NCI-H2196 treated with DMSO at 0.1 percent for 48 hours (cell line): ENCODE data around the gene HIVEP1.

ENCODE experiments used
- DNase-seq: peaks from one replicate; lab custom pipeline; 2025; ENCODE audit not compliant: unreplicated experiment; lab: John Stamatoyannopoulos, UW

Gene HIVEP1

GRCh38 chr6:12047792-12048432 lies 35.8 kb downstream of the HIVEP1 start:
- DNase-seq: no peak

GRCh38 chr6:12048609-12049008 lies 36.5 kb downstream of the HIVEP1 start:
- no peak for DNase-seq

GRCh38 chr6:12049165-12049564 lies 37.1 kb downstream of the HIVEP1 start:
- no peak for DNase-seq

GRCh38 chr6:12051861-12052368 lies 39.8 kb downstream of the HIVEP1 start:
- no peak for DNase-seq

- no peak for DNase-seq
Measured at GRCh38 chr6:12058172-12058961, 46.3 kb downstream of the HIVEP1 start.

GRCh38 chr6:12060780-12061609 lies 48.9 kb downstream of the HIVEP1 start:
- no peak for DNase-seq

- no peak for DNase-seq
Measured at GRCh38 chr6:12062605-12063004, 50.5 kb downstream of the HIVEP1 start.

GRCh38 chr6:12064131-12064530 lies 52.0 kb downstream of the HIVEP1 start:
- DNase-seq: no peak

- DNase-seq: no peak
Measured at GRCh38 chr6:12064538-12065071, 52.5 kb downstream of the HIVEP1 start.

- no peak for DNase-seq
Measured at GRCh38 chr6:12065321-12066140, 53.4 kb downstream of the HIVEP1 start.

- no peak for DNase-seq
Measured at GRCh38 chr6:12066297-12066696, 54.2 kb downstream of the HIVEP1 start.

- no peak for DNase-seq
Measured at GRCh38 chr6:12068899-12069557, 56.9 kb downstream of the HIVEP1 start.

- no peak for DNase-seq
Measured at GRCh38 chr6:12069891-12070529, 57.9 kb downstream of the HIVEP1 start.

- DNase-seq: no peak
Measured at GRCh38 chr6:12071064-12071615, 59.0 kb downstream of the HIVEP1 start.

GRCh38 chr6:12075067-12075563 lies 63.0 kb downstream of the HIVEP1 start:
- no peak for DNase-seq

- no peak for DNase-seq
Measured at GRCh38 chr6:12077021-12077710, 65.1 kb downstream of the HIVEP1 start.

GRCh38 chr6:12078014-12078413 lies 65.9 kb downstream of the HIVEP1 start:
- DNase-seq: no peak

GRCh38 chr6:12081771-12082170 lies 69.7 kb downstream of the HIVEP1 start:
- DNase-seq: no peak
